ENCODE data around the gene IFITM2. TPM values are rescaled to one million over a fixed set of nuclear protein-coding genes. Genes with fewer than 3 reads are reported as not detected.

Gene IFITM2
- total and polyA plus RNA-seq, 8 donors = 8.8 to 394 (median 37.8) TPM

DNA sequence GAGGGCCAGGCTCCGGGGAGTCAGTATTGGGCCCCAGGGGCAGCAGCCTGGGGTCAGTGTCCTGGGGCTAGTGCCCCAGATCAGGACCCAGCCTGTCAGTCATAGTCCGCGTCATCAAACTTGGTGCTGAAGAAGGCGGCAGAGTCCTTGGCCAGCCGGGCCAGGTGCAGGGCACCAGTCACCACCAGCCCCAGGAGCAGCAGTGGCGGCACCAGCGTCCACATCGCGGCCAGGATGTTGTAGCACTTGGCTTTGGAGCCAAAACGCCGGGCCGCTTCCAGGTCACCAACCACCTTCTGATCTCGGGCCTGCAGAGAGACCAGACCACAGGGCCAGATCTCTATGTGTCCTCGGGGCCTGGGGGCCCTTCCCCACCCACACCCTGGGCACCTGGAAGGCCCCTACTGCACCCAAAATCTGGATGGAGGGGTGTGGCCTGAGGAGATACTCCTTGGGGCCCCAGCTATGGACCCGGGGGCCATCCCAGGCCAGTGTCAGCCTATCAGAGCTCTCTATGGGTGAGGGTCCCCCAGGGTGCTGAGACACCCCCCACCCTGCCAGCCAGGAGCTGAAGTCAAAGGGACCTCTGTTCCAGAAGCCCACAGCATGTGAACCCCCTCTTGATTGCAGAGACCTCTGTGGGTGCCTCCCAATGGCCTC lies 9.1 kb upstream of the IFITM2 start:
- Histone ChIP-seq H3K4me1 (peaks cover 0 to 22% (median 6%) of the 10 kb centered on the region in 4 donors), H3K9me3 (no peaks in the 10 kb centered on the region), H3K27ac (peak overlapping the region in 1 of 5 donors; percentile 14), H3K4me3 (no peak overlapping the region), H3K36me3 (peaks cover 0 to 18% (median 16%) of the 10 kb centered on the region in 4 donors), H3K27me3 (peaks cover 12 to 50% (median 30%) of the 10 kb centered on the region in 3 donors)
- 46 to 71% (median 60%) methylated on average over 1 to 15 of the region's 15 CpGs for WGBS, 5 donors
- no peak for DNase-seq
- intact Hi-C loops (cut with DNase I; ENCODE audit: low total_unique reads) = no loop called here
- TF ChIP-seq, protein P1, sequence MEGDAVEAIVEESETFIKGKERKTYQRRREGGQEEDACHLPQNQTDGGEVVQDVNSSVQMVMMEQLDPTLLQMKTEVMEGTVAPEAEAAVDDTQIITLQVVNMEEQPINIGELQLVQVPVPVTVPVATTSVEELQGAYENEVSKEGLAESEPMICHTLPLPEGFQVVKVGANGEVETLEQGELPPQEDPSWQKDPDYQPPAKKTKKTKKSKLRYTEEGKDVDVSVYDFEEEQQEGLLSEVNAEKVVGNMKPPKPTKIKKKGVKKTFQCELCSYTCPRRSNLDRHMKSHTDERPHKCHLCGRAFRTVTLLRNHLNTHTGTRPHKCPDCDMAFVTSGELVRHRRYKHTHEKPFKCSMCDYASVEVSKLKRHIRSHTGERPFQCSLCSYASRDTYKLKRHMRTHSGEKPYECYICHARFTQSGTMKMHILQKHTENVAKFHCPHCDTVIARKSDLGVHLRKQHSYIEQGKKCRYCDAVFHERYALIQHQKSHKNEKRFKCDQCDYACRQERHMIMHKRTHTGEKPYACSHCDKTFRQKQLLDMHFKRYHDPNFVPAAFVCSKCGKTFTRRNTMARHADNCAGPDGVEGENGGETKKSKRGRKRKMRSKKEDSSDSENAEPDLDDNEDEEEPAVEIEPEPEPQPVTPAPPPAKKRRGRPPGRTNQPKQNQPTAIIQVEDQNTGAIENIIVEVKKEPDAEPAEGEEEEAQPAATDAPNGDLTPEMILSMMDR (IDR thresholded peaks at IDR 0.05) = no peak
- TF ChIP-seq POLR2A (IDR thresholded peaks at IDR 0.05) (no peak), POLR2AphosphoS5 (IDR thresholded peaks at IDR 0.05) (no peak)

DNA sequence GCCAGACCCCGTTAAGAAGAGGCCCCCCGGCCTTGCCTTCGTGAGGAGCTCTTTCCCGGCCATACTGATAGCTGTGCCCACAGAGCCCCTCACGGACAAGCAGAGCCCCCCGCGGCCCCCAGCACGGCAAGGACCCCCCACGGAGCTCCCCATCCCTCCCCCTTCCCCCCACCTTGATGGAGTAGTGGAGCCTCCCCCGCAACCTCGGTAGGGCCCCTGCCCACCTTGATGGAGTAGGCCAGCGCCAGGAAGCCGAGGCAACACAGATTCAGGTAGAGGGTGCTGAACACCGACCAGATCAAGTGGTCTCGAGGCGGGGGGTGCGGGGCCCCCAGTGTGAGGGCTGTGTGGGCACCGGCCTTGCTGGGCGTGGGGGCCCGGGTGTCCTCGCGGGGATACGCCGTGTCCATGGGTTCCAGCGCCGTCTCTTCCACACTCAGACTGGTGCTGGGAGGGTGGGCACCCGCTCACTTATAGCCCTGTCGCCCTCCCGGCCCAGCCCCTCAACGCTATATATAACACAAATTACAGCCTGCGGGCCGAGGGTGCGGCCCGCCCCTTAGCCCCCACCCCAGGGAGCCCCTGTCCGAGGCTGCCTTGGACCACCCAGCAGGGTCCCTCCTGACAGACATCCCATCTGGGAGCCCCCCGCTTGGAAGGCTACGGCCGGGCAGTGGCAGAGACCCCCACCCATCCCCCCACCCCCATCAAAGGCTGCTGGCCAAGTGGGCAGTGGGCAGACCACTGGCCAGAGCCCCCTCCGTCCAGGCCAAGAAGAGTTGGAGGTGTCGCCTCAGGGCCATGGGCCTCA lies 8.3 kb upstream of the IFITM2 start, which contains the start of gene IFITM5:
Gene IFITM5 (minus strand): TSS at position 446 of the 811 bp plus-strand sequence. CDS start 36 bp downstream, at position 410.
- intact Hi-C loops (cut with DNase I; ENCODE audit: low total_unique reads) = no loop called here
- Histone ChIP-seq H3K36me3 (peaks cover 0 to 10% (median 8%) of the 10 kb centered on the region in 4 donors), H3K4me1 (peaks cover 0 to 23% (median 6%) of the 10 kb centered on the region in 4 donors), H3K27me3 (peaks cover 12 to 50% (median 30%) of the 10 kb centered on the region in 3 donors), H3K27ac (peak within 1 kb of the TSS in 1 of 5 donors; percentile 14), H3K9me3 (no peaks in the 10 kb centered on the region), H3K4me3 (no peak within 1 kb of the TSS)
- WGBS, 5 donors = 59 to 79% (median 68%) methylated on average over 24 to 40 of the region's 40 CpGs
- DNase-seq = no peak
- no peak for TF ChIP-seq EP300 (IDR thresholded peaks at IDR 0.05)

DNA sequence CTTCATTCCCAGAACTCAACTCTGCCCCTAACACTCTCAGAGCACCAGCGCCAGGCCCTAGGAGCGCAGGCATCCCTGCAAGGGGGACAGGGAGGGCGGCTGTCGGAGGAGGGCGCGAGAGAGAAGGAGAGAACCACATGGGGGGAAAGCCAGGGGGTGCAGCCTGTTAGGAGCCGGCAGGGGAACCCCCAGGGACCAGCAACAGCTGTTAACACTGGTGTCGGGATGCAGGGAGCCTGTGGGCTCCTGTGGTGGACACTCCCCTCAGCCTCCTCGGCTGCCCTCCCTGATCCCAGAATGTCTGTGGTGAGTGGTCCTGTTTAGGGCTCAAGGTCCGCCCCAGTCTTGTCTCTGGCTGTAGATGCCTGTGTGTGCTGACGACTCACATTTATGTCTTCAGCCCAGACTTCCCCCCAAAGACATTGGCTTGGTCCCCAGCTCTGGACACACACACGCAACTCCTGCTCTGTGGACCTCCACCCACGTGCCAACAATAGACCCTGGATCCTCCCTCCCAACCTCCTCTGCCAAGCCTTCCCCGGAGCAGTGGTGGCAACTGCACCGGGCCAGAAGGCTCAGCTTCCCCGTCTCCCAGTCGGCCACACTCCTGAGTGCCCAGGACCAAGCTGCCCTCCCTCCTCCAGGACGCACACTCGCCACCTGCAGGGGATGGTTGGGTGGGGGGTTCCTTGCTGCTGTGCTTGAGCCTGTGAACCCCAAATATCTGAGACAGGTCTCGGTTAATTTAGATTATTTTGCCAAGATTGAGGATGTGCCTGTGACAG lies 7.5 kb upstream of the IFITM2 start:
- Histone ChIP-seq H3K36me3 (peaks cover 0 to 2% (median under 1%) of the 10 kb centered on the region in 4 donors), H3K27me3 (peaks cover 12 to 50% (median 30%) of the 10 kb centered on the region in 3 donors), H3K27ac (no peak overlapping the region), H3K4me3 (no peak overlapping the region), H3K4me1 (peaks cover 0 to 31% (median 13%) of the 10 kb centered on the region in 4 donors), H3K9me3 (no peaks in the 10 kb centered on the region)
- no peak for TF ChIP-seq POLR2A (IDR thresholded peaks at IDR 0.05)
- TF ChIP-seq, protein P1 (IDR thresholded peaks at IDR 0.05) = no peak
- TF ChIP-seq POLR2AphosphoS5 (IDR thresholded peaks at IDR 0.05) = no peak
- no peak for TF ChIP-seq EP300 (IDR thresholded peaks at IDR 0.05)
- DNase-seq = peak in 1 of 2 donors; percentile 75
- intact Hi-C loops (cut with DNase I; ENCODE audit: low total_unique reads) = no loop called here
- 18 to 26% (median 24%) methylated on average over 17 to 20 of the region's 20 CpGs for WGBS, 5 donors

DNA sequence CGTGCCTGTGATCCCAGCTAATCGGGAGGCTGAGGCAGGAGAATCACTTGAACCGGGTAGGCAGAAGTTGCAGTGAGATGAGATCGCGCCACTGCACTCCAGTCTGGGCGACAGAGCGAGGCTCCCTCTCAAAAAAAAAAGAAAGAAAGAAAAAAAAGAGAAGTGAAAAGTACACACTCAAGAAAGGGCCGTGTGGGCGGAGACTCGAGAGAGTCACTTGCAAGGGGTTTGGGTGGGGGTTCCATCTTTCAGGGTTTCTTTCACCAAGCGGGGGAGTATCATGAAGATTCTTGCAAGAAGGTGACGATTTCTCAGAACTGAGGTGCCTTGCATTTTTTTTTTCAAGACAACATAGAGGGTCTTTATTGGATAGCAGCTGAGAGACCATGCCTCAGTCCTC lies 4.3 kb upstream of the IFITM2 start:
- peaks cover 12 to 28% (median 23%) of the 10 kb centered on the region in 3 donors for H3K27me3 ChIP-seq
- 75 to 86% (median 85%) methylated on average over 12 of the region's 12 CpGs for WGBS, 5 donors
- intact Hi-C loops (cut with DNase I; ENCODE audit: low total_unique reads) = no loop called here

More for the DNA sequence above, 4.3 kb upstream of the IFITM2 start:
- Histone ChIP-seq H3K4me1 (peaks cover 6 to 35% (median 26%) of the 10 kb centered on the region in 4 donors), H3K4me3 (no peak overlapping the region), H3K9me3 (no peaks in the 10 kb centered on the region), H3K36me3 (no peaks in the 10 kb centered on the region), H3K27ac (no peak overlapping the region)
- TF ChIP-seq POLR2AphosphoS5 (IDR thresholded peaks at IDR 0.05) (no peak), EP300 (IDR thresholded peaks at IDR 0.05) (no peak), POLR2A (IDR thresholded peaks at IDR 0.05) (no peak)
- TF ChIP-seq, protein P1 (IDR thresholded peaks at IDR 0.05) = no peak
- DNase-seq = no peak

Data from stomach (tissue), 9 donors.